GM12878 (cell line): Measurements from ENCODE around the gene UNC13B. TPM values are rescaled to one million over a fixed set of nuclear protein-coding genes. Genes with fewer than 3 reads are reported as not detected.

ENCODE experiments used
- ATAC-seq: fragments of 200-7000 bp; cut with Tn5 transposase; 3 replicates; pipeline ENCODE4 v1.9.1; 2020; ENCODE audit warnings: mild to moderate bottlenecking, moderate library complexity
- BruUV-seq: library from RNA; stranded (reverse); fragments of 400-500 nt; replicated peaks from 2 replicates; lab custom pipeline; 2021; lab: Mats Ljungman, UMichigan
- CTCF ChIA-PET: fragments of 300-600 bp; sonication (Branson Sonifier 250); formaldehyde crosslinking; extraction: SDS; loops from one replicate; lab custom pipeline; 2021; ENCODE audit warnings: inconsistent platforms; lab: Yijun Ruan, JAX
- POLR2A ChIA-PET: fragments of 350-600 bp; formaldehyde crosslinking; extraction: SDS; loops from one replicate; lab custom pipeline; 2021; ENCODE audit warnings: inconsistent platforms; lab: Charles Lee
- RAD21 ChIA-PET: fragments of 300-600 bp; sonication (Branson Sonifier 250); formaldehyde crosslinking; loops from one replicate; lab custom pipeline; 2023; ENCODE audit warnings: antibody characterized with exemption; ENCODE audit not compliant: unreplicated experiment; lab: Charles Lee
- SMC1A ChIA-PET: fragments of 300-600 bp; sonication (Branson Sonifier 250); formaldehyde crosslinking; loops from one replicate; lab custom pipeline; 2023; ENCODE audit not compliant: unreplicated experiment, uncharacterized antibody; lab: Charles Lee
- DNase-seq: peaks from one replicate; pipeline ENCODE4 v3.0.0-alpha.2; 2011; ENCODE audit warnings: low read depth, low spot score
- FAIRE-seq: peaks from 3 replicates; lab custom pipeline; 2011; peaks lifted over from hg19 to GRCh38; lab: Jason Lieb, UNC
- H2AFZ ChIP-seq: 2 replicates; pipeline ENCODE4 v1.6.0; 2011; ENCODE audit warnings: low read depth, low read length, control low read depth; ENCODE audit not compliant: control insufficient read depth
- H3K27ac ChIP-seq: 2 replicates; pipeline ENCODE4 v1.5.1; 2011; ENCODE audit warnings: control low read depth; ENCODE audit not compliant: control insufficient read depth, insufficient read depth
- H3K27me3 ChIP-seq, 2 experiments: replicated peaks in 1 of 2; 2 replicates each; pipeline versions ENCODE4 v1.6.0 to v1.6.1; 2011; ENCODE audit warnings: low read length in 1 of 2; ENCODE audit not compliant: control insufficient read depth in 2 of 2, insufficient read depth in 2 of 2
- H3K36me3 ChIP-seq, 2 experiments: 2 replicates each; pipeline ENCODE4 v1.5.1; 2011; ENCODE audit warnings: low read length in 1 of 2; ENCODE audit not compliant: control insufficient read depth in 2 of 2, insufficient read depth in 2 of 2
- H3K4me1 ChIP-seq: 2 replicates; pipeline ENCODE4 v1.6.1; 2011; ENCODE audit warnings: mild to moderate bottlenecking, low read length, moderate library complexity, mixed read lengths; ENCODE audit not compliant: control insufficient read depth, insufficient read depth
- H3K4me2 ChIP-seq: 2 replicates; pipeline ENCODE4 v1.6.0; 2011; ENCODE audit warnings: control low read depth; ENCODE audit not compliant: control insufficient read depth, insufficient read depth
- H3K4me3 ChIP-seq: fragments of 200-600 bp; sonication (generic); 2 replicates; pipeline ENCODE4 v1.5.1; 2016
- H3K79me2 ChIP-seq: 2 replicates; pipeline ENCODE4 v1.6.0; 2011; ENCODE audit warnings: low read length; ENCODE audit not compliant: control insufficient read depth, insufficient read depth
- H3K9ac ChIP-seq: 2 replicates; pipeline ENCODE4 v1.8.0; 2011; ENCODE audit warnings: low read length, control low read depth, mixed read lengths; ENCODE audit not compliant: control insufficient read depth, insufficient read depth
- H3K9me3 ChIP-seq: replicated peaks from 3 replicates; pipeline ENCODE4 v1.5.1; 2011; ENCODE audit warnings: mild to moderate bottlenecking, low read length; ENCODE audit not compliant: control insufficient read depth, insufficient read depth
- H4K20me1 ChIP-seq: 2 replicates; pipeline ENCODE4 v1.6.0; 2011; ENCODE audit not compliant: control insufficient read depth, insufficient read depth
- HDAC6 ChIP-seq: fragments of 200-600 bp; sonication (generic); IDR thresholded peaks from one replicate; pipeline ENCODE4 v1.8.0; 2017; ENCODE audit warnings: antibody characterized with exemption; ENCODE audit not compliant: unreplicated experiment
- NR2C1 ChIP-seq: fragments of 450-650 bp; IDR thresholded peaks from 2 replicates; pipeline ENCODE4 v1.6.1; 2017; ENCODE audit warnings: antibody characterized with exemption, mild to moderate bottlenecking, moderate library complexity
- POLR2A ChIP-seq: IDR thresholded peaks from 2 replicates; pipeline ENCODE4 v1.6.1; 2011; ENCODE audit warnings: low read depth, mild to moderate bottlenecking, low read length
- SRF ChIP-seq, 2 experiments: IDR thresholded peaks; 2 replicates each; pipeline ENCODE4 v1.6.1; 2011; ENCODE audit warnings: low read depth in 2 of 2, low read length in 2 of 2, mild to moderate bottlenecking in 1 of 2, moderate library complexity in 1 of 2
- WGBS: methylation state at CpG from one replicate; pipeline ENCODE4 v1.1.6; 2016; ENCODE audit warnings: low lambda C conversion rate; ENCODE audit not compliant: insufficient replicate concordance, insufficient coverage; ENCODE audit errors: missing lambda C conversion rate; 5-methylcytosine and 5-hydroxymethylcytosine counted together
- in situ Hi-C: fragments of 300-500 bp; cut with MboI; formaldehyde crosslinking; loops from 9 replicates; pipeline ENCODE4 v1.14.3; 2018; ENCODE audit warnings: mixed read lengths
- intact Hi-C: fragments of 100-400 bp; cut with micrococcal nuclease; formaldehyde crosslinking; loops from one replicate; pipeline ENCODE4 v1.14.2; 2022; ENCODE audit not compliant: unreplicated experiment
- polyA plus RNA-seq, 11 experiments: library from polyadenylated mRNA; depleted of rRNA in 4 of 11; unstranded in 6 of 11; stranded (reverse) in 5 of 11; fragments of >200 nt; fragmentation: Nextera tagmentation in 4 of 11; fragmentation: Illumina TruSeq in 1 of 11; extraction: Ambion mirVana in 4 of 11; extraction: Trizol in 1 of 11; gene quantifications; 1 replicate in 1 of 11; 2 replicates in 10 of 11; pipeline versions ENCODE4 v1.2.1 to v1.2.3, GENCODE V29; 2011 to 2016; ENCODE audit warnings: inconsistent platforms in 2 of 11, missing spikeins in 2 of 11, low read depth in 1 of 11
- total RNA-seq, 4 experiments: library from RNA; depleted of rRNA in 3 of 4; stranded (reverse); fragments of >200 nt in 3 of 4; fragmentation: Illumina TruSeq in 1 of 4; extraction: Trizol in 1 of 4; gene quantifications; 2 replicates each; pipeline versions ENCODE4 v1.2.1 to v1.2.3, GENCODE V29; 2013 to 2021
- TF ChIP-seq, protein P1 (sequence below): IDR thresholded peaks from 2 replicates; pipeline ENCODE4 v1.6.1; 2012; ENCODE audit warnings: improper control_type of control experiment, low read depth, low read length; ENCODE audit not compliant: insufficient replicate concordance

Gene UNC13B
- total and polyA plus RNA-seq, 10 of the 15 experiments (the other 5 are each of a cell fraction or from before 2014, with no cell fraction given), result under 0.01 to 0.42 (median 0.06) TPM; not detected in 4

- Histone ChIP-seq H3K27ac (no peak overlapping the region), H3K27me3 (no peaks in the 10 kb centered on the region), H3K9me3 (no peaks in the 10 kb centered on the region), H2AFZ (no peak overlapping the region), H3K79me2 (no peaks in the 10 kb centered on the region), H4K20me1 (no peaks in the 10 kb centered on the region), H3K4me1 (no peaks in the 10 kb centered on the region), H3K4me2 (no peak overlapping the region), H3K4me3 (no peak overlapping the region), H3K9ac (no peak overlapping the region), H3K36me3 (no peaks in the 10 kb centered on the region)
- intact Hi-C loops, result no loop called here
- no peak for ATAC-seq
- POLR2A ChIA-PET, result no interaction called here
- SMC1A ChIA-PET, result no interaction called here
- no peak for DNase-seq
- WGBS, result 39% methylated on average over 7 of the region's 7 CpGs
- no TSS peak for BruUV-seq
- CTCF ChIA-PET, result interaction anchor here (0.9 to 1.4 kb wide), 2 partner anchors 9 to 24 kb away, joined by 3 to 4 read pairs; no protein-coding TSS in a partner anchor
- FAIRE-seq, result no peak
- TF ChIP-seq POLR2A, result no peak
- TF ChIP-seq, protein P1, sequence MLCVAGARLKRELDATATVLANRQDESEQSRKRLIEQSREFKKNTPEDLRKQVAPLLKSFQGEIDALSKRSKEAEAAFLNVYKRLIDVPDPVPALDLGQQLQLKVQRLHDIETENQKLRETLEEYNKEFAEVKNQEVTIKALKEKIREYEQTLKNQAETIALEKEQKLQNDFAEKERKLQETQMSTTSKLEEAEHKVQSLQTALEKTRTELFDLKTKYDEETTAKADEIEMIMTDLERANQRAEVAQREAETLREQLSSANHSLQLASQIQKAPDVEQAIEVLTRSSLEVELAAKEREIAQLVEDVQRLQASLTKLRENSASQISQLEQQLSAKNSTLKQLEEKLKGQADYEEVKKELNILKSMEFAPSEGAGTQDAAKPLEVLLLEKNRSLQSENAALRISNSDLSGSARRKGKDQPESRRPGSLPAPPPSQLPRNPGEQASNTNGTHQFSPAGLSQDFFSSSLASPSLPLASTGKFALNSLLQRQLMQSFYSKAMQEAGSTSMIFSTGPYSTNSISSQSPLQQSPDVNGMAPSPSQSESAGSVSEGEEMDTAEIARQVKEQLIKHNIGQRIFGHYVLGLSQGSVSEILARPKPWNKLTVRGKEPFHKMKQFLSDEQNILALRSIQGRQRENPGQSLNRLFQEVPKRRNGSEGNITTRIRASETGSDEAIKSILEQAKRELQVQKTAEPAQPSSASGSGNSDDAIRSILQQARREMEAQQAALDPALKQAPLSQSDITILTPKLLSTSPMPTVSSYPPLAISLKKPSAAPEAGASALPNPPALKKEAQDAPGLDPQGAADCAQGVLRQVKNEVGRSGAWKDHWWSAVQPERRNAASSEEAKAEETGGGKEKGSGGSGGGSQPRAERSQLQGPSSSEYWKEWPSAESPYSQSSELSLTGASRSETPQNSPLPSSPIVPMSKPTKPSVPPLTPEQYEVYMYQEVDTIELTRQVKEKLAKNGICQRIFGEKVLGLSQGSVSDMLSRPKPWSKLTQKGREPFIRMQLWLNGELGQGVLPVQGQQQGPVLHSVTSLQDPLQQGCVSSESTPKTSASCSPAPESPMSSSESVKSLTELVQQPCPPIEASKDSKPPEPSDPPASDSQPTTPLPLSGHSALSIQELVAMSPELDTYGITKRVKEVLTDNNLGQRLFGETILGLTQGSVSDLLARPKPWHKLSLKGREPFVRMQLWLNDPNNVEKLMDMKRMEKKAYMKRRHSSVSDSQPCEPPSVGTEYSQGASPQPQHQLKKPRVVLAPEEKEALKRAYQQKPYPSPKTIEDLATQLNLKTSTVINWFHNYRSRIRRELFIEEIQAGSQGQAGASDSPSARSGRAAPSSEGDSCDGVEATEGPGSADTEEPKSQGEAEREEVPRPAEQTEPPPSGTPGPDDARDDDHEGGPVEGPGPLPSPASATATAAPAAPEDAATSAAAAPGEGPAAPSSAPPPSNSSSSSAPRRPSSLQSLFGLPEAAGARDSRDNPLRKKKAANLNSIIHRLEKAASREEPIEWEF, result no peak
- no peak for TF ChIP-seq NR2C1
- TF ChIP-seq HDAC6, result no peak
- no peak for TF ChIP-seq SRF (IDR thresholded peaks at IDR 0.05; ENCODE audit: low read depth in 2 of 2, low read length in 2 of 2)
- in situ Hi-C loops, result no loop called here
- RAD21 ChIA-PET, result interaction anchor here (0.8 kb wide), 1 partner anchor 9 kb away, joined by 3 read pairs; no protein-coding TSS in a partner anchor
These were observed 262.8 kb downstream of the UNC13B start for GRCh38 chr9:35424356-35425352.
